Tibial artery (tissue), 4 donors: ENCODE data around the gene FGGY.

ENCODE experiments used
- DNase-seq, 2 donors: peaks; one replicate each; pipeline ENCODE4 v3.0.0-alpha.2; 2019
- H3K27ac ChIP-seq, 2 donors: fragments of 200-600 bp; sonication (generic) in 1 of 2; 1 replicate in 1 of 2; 2 replicates in 1 of 2; pipeline ENCODE4 v1.5.1; 2018 to 2019; ENCODE audit warnings: mild to moderate bottlenecking in 1 of 2
- H3K27me3 ChIP-seq, 2 donors: fragments of 200-600 bp; sonication (generic) in 1 of 2; one replicate each; pipeline versions ENCODE4 v1.5.1 to v1.6.0; 2016 to 2019
- H3K36me3 ChIP-seq, 3 donors: fragments of 200-600 bp; sonication (generic) in 2 of 3; one replicate each; pipeline ENCODE4 v1.5.1; 2016 to 2019; ENCODE audit warnings: mild to moderate bottlenecking in 2 of 3
- H3K4me1 ChIP-seq, 4 donors: fragments of 200-600 bp; sonication (generic) in 2 of 4; 1 replicate in 3 of 4; 2 replicates in 1 of 4; pipeline ENCODE4 v1.5.1; 2016 to 2019
- H3K4me3 ChIP-seq, 2 donors: fragments of 200-600 bp; sonication (generic) in 1 of 2; 1 replicate in 1 of 2; 2 replicates in 1 of 2; pipeline ENCODE4 v1.5.1; 2018 to 2019; ENCODE audit warnings: mild to moderate bottlenecking in 2 of 2
- H3K9me3 ChIP-seq, 3 donors: fragments of 200-600 bp; sonication (generic) in 1 of 3; one replicate each; pipeline ENCODE4 v1.5.1; 2016 to 2019
- intact Hi-C: fragments of 100-400 bp; cut with DNase I; formaldehyde crosslinking; loops from one replicate; pipeline ENCODE4 v1.15.0; 2023; ENCODE audit warnings: low total_unique reads
- TF ChIP-seq, protein P1 (sequence below), 2 experiments: fragments of 200-600 bp in 1 of 2; fragments of 450-650 bp in 1 of 2; IDR thresholded peaks; one replicate each; pipeline ENCODE4 v1.5.1; 2017 to 2019; ENCODE audit warnings: antibody characterized with exemption in 2 of 2, mild to moderate bottlenecking in 1 of 2, moderate library complexity in 1 of 2

FGGY gene

DNA sequence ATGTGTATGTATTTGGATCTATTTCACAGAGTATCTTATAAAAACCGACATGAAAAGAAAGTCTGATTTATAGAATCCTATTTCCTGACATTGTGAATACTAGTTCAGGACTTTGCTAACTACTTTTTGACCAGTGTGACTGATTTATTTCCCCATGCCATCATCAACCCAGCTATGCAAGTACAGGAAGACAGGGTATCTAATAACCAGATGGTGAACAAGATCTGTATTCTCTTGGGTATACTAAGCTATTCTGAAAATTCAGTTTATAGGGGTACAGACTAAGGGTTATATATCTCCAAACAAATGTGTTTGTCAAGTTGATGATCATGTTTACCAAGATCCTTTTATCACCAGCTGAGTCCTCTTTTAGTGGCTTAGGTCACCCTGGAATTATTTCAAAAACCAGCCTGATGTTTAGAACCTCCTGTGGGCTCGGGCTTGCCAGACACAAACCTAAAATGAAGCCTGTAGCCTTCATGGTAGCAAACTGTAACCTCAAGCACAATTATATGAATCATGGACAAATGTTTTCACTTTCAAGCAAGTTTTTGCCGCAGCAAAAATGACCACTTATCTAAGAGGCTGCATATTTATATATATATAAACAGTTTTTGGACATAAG lies 185.1 kb downstream of the FGGY start:
- no peak for DNase-seq
- H3K4me3 ChIP-seq, result no peak overlapping the region
- TF ChIP-seq, protein P1, sequence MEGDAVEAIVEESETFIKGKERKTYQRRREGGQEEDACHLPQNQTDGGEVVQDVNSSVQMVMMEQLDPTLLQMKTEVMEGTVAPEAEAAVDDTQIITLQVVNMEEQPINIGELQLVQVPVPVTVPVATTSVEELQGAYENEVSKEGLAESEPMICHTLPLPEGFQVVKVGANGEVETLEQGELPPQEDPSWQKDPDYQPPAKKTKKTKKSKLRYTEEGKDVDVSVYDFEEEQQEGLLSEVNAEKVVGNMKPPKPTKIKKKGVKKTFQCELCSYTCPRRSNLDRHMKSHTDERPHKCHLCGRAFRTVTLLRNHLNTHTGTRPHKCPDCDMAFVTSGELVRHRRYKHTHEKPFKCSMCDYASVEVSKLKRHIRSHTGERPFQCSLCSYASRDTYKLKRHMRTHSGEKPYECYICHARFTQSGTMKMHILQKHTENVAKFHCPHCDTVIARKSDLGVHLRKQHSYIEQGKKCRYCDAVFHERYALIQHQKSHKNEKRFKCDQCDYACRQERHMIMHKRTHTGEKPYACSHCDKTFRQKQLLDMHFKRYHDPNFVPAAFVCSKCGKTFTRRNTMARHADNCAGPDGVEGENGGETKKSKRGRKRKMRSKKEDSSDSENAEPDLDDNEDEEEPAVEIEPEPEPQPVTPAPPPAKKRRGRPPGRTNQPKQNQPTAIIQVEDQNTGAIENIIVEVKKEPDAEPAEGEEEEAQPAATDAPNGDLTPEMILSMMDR (IDR thresholded peaks at IDR 0.05), result no peak
- H3K4me1 ChIP-seq, result no peaks in the 10 kb centered on the region
- intact Hi-C loops, result no loop called here
- no peak overlapping the region for H3K27ac ChIP-seq
- H3K36me3 ChIP-seq, result no peaks in the 10 kb centered on the region
- H3K27me3 ChIP-seq, result no peaks in the 10 kb centered on the region
- H3K9me3 ChIP-seq, result no peaks in the 10 kb centered on the region

- Histone ChIP-seq H3K27me3 (no peaks in the 10 kb centered on the region), H3K4me3 (no peak overlapping the region), H3K9me3 (no peaks in the 10 kb centered on the region), H3K4me1 (no peaks in the 10 kb centered on the region), H3K27ac (no peak overlapping the region), H3K36me3 (no peaks in the 10 kb centered on the region)
- DNase-seq, result no peak
- intact Hi-C loops, result no loop called here
- TF ChIP-seq, protein P1 (IDR thresholded peaks at IDR 0.05), result no peak
Measured at GRCh38 chr1:59482986-59483385, 186.1 kb downstream of the FGGY start.

DNA sequence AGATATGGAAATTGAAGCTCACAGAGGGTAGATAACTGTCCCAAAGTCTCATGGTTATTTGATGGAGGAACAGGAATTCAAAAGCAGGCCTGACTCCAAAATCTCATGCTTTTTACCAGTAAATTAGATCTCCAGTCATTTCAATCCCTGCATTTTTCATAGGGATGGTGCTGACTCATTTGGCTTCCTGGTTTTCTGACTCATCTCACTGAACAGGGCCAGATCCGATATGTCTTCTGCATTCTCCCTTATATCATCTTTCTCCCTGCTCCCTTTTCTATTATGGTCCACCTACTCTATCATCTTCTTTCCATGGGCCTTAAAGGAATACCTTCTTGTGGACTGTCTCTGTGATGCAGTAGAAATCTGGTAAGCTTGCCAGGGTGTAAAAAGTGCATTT lies 187.2 kb downstream of the FGGY start:
- TF ChIP-seq, protein P1 (IDR thresholded peaks at IDR 0.05), result no peak
- Histone ChIP-seq H3K36me3 (no peaks in the 10 kb centered on the region), H3K4me1 (no peaks in the 10 kb centered on the region), H3K27ac (no peak overlapping the region), H3K9me3 (no peaks in the 10 kb centered on the region), H3K27me3 (no peaks in the 10 kb centered on the region), H3K4me3 (no peak overlapping the region)
- no peak for DNase-seq
- intact Hi-C loops, result no loop called here

GRCh38 chr1:59485171-59485570 lies 188.3 kb downstream of the FGGY start:
- H3K27me3 ChIP-seq, result no peaks in the 10 kb centered on the region
- TF ChIP-seq, protein P1 (IDR thresholded peaks at IDR 0.05), result no peak

GRCh38 chr1:59485949-59486348 lies 189.1 kb downstream of the FGGY start:
- no peak for DNase-seq
- intact Hi-C loops, result no loop called here
- Histone ChIP-seq H3K27ac (no peak overlapping the region), H3K4me1 (no peaks in the 10 kb centered on the region), H3K4me3 (no peak overlapping the region), H3K27me3 (no peaks in the 10 kb centered on the region), H3K36me3 (no peaks in the 10 kb centered on the region), H3K9me3 (no peaks in the 10 kb centered on the region)
- TF ChIP-seq, protein P1 (IDR thresholded peaks at IDR 0.05), result no peak

More at GRCh38 chr1:59485171-59485570, 188.3 kb downstream of the FGGY start:
- Histone ChIP-seq H3K4me1 (no peaks in the 10 kb centered on the region), H3K27ac (no peak overlapping the region), H3K36me3 (no peaks in the 10 kb centered on the region), H3K4me3 (no peak overlapping the region), H3K9me3 (no peaks in the 10 kb centered on the region)
- no peak for DNase-seq
- intact Hi-C loops, result no loop called here

DNA sequence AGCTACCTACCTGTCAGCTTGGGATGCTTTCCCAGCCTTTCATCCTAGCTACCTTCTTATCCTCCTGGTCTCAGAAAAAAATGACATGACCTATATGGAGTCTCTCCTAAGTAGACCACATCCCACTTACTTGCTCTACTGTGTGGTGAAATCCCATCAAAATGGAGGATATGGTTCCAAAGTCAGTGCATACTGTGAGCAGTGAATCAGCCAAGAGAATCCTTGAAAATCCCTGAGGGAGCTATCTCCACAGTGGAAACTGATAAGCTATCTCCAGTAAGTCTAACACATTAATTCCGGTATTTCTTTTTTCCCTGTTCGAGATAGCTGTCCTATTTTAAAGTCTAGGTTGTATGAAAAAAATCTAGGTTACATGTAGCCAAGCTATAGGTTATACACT lies 189.7 kb downstream of the FGGY start:
- Histone ChIP-seq H3K27ac (no peak overlapping the region), H3K4me3 (no peak overlapping the region), H3K4me1 (no peaks in the 10 kb centered on the region), H3K36me3 (no peaks in the 10 kb centered on the region), H3K27me3 (no peaks in the 10 kb centered on the region), H3K9me3 (no peaks in the 10 kb centered on the region)
- TF ChIP-seq, protein P1 (IDR thresholded peaks at IDR 0.05), result no peak
- DNase-seq, result no peak
- intact Hi-C loops, result no loop called here
